ENCODE results near the gene XRCC4. TPM values are rescaled to one million over a fixed set of nuclear protein-coding genes. Genes with fewer than 3 reads are reported as not detected.

The XRCC4 gene
- total and polyA plus RNA-seq, 7 donors = 4.6 to 11.3 (median 7.6) TPM

DNA sequence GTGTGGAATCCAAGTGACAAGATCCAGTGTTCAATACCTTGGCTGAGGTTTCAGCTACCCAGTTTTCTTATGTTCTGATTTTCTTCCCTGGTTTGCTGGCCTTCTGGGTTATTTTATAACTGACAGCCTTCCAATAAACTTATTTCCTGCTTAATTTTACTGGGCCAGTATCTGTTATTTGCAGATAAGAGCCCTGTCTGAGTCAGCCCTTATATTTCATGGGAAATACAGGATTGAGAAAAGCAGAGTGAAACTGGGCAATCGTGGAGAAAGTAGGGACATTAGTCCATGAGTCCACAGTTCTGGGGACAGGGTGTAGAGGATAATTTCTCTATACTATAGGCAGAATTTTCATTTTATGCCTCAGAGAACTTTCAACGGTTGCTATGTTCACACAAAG, 32.4 kb upstream of the XRCC4 start:
- DNase-seq = no peak
- intact Hi-C loops (cut with DNase I) = no loop called here
- TF ChIP-seq, protein P1, sequence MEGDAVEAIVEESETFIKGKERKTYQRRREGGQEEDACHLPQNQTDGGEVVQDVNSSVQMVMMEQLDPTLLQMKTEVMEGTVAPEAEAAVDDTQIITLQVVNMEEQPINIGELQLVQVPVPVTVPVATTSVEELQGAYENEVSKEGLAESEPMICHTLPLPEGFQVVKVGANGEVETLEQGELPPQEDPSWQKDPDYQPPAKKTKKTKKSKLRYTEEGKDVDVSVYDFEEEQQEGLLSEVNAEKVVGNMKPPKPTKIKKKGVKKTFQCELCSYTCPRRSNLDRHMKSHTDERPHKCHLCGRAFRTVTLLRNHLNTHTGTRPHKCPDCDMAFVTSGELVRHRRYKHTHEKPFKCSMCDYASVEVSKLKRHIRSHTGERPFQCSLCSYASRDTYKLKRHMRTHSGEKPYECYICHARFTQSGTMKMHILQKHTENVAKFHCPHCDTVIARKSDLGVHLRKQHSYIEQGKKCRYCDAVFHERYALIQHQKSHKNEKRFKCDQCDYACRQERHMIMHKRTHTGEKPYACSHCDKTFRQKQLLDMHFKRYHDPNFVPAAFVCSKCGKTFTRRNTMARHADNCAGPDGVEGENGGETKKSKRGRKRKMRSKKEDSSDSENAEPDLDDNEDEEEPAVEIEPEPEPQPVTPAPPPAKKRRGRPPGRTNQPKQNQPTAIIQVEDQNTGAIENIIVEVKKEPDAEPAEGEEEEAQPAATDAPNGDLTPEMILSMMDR (IDR thresholded peaks at IDR 0.05) = no peak
- Histone ChIP-seq H3K27me3 (no peaks in the 10 kb centered on the region), H3K4me3 (no peak overlapping the region), H3K36me3 (no peaks in the 10 kb centered on the region), H3K9me3 (no peaks in the 10 kb centered on the region), H3K27ac (no peak overlapping the region), H3K4me1 (no peaks in the 10 kb centered on the region)
- 58 to 70% methylated on average over 2 of the region's 2 CpGs for WGBS, 2 donors

DNA sequence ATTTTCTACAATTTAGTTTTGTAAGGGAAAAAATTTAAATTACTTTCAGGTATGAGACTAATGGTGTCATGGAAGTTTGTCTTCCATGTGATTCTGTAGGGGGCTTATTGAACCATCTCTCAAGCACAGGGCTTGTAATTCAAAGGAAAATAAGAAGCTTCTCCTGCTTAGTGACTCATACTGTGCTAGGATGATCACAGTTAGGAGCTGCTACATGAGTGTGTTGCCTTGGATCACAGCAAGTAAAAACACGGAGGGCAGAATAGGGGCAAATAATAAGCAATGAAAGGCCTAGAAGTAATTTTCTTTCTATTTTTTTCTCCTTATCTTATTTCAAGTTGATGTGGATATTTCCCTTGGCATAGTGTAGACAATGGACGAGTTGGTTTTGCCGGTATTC, 29.1 kb upstream of the XRCC4 start:
- 96 to 97% methylated on average over 3 of the region's 3 CpGs for WGBS, 2 donors
- no peak for TF ChIP-seq POLR2A (IDR thresholded peaks at IDR 0.05)
- no peak for TF ChIP-seq POLR2AphosphoS5 (IDR thresholded peaks at IDR 0.05)
- TF ChIP-seq EP300 (IDR thresholded peaks at IDR 0.05) = no peak
- TF ChIP-seq, protein P1 (IDR thresholded peaks at IDR 0.05) = no peak
- no peak overlapping the region for H3K4me3 ChIP-seq
- H3K4me1 ChIP-seq = no peaks in the 10 kb centered on the region
- DNase-seq = no peak
- no peaks in the 10 kb centered on the region for H3K9me3 ChIP-seq
- H3K27me3 ChIP-seq = no peaks in the 10 kb centered on the region
- intact Hi-C loops (cut with DNase I) = no loop called here
- peaks cover 0 to 6% (median 0%) of the 10 kb centered on the region in 4 donors for H3K36me3 ChIP-seq
- H3K27ac ChIP-seq = no peak overlapping the region

DNA sequence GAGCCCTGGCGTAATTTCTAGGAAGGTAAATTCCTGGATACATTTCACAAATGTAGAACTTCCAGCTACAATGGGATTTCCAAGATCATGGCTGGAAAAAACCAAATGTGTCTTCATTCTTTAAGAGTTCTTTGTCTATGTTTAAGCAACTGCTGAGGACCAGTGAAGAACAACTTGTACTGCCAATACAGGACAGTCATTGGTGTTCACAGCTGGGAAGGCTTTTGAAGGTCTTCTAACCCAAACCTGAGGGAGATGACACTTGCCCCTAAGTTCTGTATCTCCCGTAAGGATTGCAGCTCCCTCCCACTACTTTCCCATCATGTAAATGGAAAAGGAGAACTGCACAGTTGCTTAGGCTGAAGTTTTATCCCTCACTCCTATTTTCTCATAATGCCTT, 28.5 kb upstream of the XRCC4 start:
- H3K4me3 ChIP-seq = no peak overlapping the region
- no peak overlapping the region for H3K27ac ChIP-seq
- intact Hi-C loops (cut with DNase I) = no loop called here
- H3K36me3 ChIP-seq = peaks cover 0 to 6% (median 0%) of the 10 kb centered on the region in 4 donors
- no peaks in the 10 kb centered on the region for H3K27me3 ChIP-seq
- TF ChIP-seq, protein P1 (IDR thresholded peaks at IDR 0.05) = no peak
- no peak for TF ChIP-seq POLR2A (IDR thresholded peaks at IDR 0.05)
- no peak for TF ChIP-seq POLR2AphosphoS5 (IDR thresholded peaks at IDR 0.05)
- no peak for TF ChIP-seq EP300 (IDR thresholded peaks at IDR 0.05)
- DNase-seq = no peak
- WGBS, 2 donors = 97 to 99% methylated on average over 2 of the region's 2 CpGs
- no peaks in the 10 kb centered on the region for H3K4me1 ChIP-seq
- no peaks in the 10 kb centered on the region for H3K9me3 ChIP-seq

DNA sequence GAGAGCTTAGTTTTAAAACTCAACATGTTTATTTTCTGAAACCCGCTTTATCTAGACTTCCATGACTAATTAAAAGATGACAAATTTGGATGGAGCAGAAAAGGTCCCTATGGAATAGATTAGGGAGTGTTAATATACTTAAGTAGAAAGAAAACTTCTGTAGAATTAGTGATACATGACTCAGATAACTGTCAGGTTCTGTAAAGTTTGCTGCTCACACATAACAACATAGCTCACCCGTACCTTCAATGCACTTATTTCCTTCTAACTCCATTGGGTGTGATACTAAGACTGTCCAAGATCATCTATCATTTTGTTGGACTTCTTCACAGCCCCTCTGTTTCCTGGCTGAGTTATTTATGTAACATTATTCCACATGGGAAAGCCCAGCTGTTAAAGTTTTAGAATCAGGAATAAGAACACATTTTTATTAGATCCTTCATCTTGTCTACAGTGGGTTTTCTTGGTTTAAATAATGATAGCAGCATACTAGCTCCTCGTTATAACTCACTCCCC, 27.9 kb upstream of the XRCC4 start:
- no peak overlapping the region for H3K4me3 ChIP-seq
- WGBS, 2 donors = 88 to 93% methylated on average over 3 of the region's 3 CpGs
- H3K9me3 ChIP-seq = no peaks in the 10 kb centered on the region
- TF ChIP-seq POLR2A (IDR thresholded peaks at IDR 0.05) = no peak
- no peak for TF ChIP-seq POLR2AphosphoS5 (IDR thresholded peaks at IDR 0.05)
- TF ChIP-seq, protein P1 (IDR thresholded peaks at IDR 0.05) = no peak
- no peak for TF ChIP-seq EP300 (IDR thresholded peaks at IDR 0.05)
- H3K4me1 ChIP-seq = no peaks in the 10 kb centered on the region
- intact Hi-C loops (cut with DNase I) = no loop called here
- DNase-seq = no peak
- peaks cover 0 to 6% (median 0%) of the 10 kb centered on the region in 4 donors for H3K36me3 ChIP-seq
- no peaks in the 10 kb centered on the region for H3K27me3 ChIP-seq
- H3K27ac ChIP-seq = no peak overlapping the region

DNA sequence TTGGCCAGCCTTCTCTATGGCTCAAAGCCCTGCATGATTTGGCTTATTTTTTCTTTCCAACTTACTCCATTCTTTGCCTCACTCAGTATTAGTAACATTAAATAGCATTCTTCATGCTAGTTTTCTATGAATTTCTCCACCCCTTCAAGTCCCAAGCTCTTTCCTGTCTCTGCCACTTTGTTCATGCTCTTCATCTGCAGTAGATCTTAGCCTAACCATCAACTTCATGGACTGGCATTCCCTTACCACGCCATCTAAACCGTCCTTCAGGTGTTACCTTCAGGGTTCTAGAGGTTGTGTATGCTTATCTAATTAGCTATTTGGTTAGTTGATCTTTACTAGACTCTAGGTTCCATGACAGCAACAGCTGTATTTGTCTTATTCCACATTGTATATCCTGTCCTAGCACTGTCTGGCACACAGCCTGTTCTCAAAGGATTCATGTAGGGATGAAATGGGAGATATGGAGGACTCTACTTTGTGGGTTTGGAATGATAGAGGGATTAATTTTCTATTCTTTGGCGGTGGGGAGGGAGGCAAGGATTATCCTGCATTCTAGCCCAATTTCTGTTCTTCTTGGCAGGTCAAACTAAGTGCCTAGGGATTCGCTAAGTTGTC, 26.5 kb upstream of the XRCC4 start:
- WGBS, 2 donors = 76 to 93% methylated on average over 4 of the region's 4 CpGs
- Histone ChIP-seq H3K9me3 (no peaks in the 10 kb centered on the region), H3K27ac (no peak overlapping the region), H3K4me1 (no peaks in the 10 kb centered on the region), H3K36me3 (peaks cover 0 to 6% (median 0%) of the 10 kb centered on the region in 4 donors), H3K27me3 (no peaks in the 10 kb centered on the region), H3K4me3 (no peak overlapping the region)
- TF ChIP-seq, protein P1 (IDR thresholded peaks at IDR 0.05) = no peak
- no peak for TF ChIP-seq POLR2AphosphoS5 (IDR thresholded peaks at IDR 0.05)
- no peak for TF ChIP-seq EP300 (IDR thresholded peaks at IDR 0.05)
- TF ChIP-seq POLR2A (IDR thresholded peaks at IDR 0.05) = no peak
- no peak for DNase-seq
- intact Hi-C loops (cut with DNase I) = no loop called here

All from sigmoid colon (tissue), 7 donors.